ENCODE data around the gene TPSG1.
"Not testable (repeated sequence)": the region's sequence is repeated elsewhere in the genome, so short reads cannot be mapped to it uniquely, and the experiment has no call there.

Gene TPSG1

GRCh38 chr16:1213796-1214372 is 11.2 kb downstream of the TPSG1 start:
- no peak for DNase-seq

- no peak for DNase-seq
Observed at GRCh38 chr16:1213231-1213630, 11.8 kb downstream of the TPSG1 start.

- no peak for DNase-seq
Observed at GRCh38 chr16:1212616-1213194, 12.4 kb downstream of the TPSG1 start.

- no peak for DNase-seq
Observed at GRCh38 chr16:1211451-1212268, 13.4 kb downstream of the TPSG1 start.

- DNase-seq: no peak
Observed at GRCh38 chr16:1210461-1210860, 14.6 kb downstream of the TPSG1 start.

- no peak for DNase-seq
Observed at GRCh38 chr16:1209081-1209480, 16.0 kb downstream of the TPSG1 start.

- no peak for DNase-seq
Observed at GRCh38 chr16:1208239-1208830, 16.7 kb downstream of the TPSG1 start.

GRCh38 chr16:1206786-1207185 is 18.3 kb downstream of the TPSG1 start:
- no peak for DNase-seq

GRCh38 chr16:1206326-1206725 is 18.7 kb downstream of the TPSG1 start:
- DNase-seq: no peak

- DNase-seq: no peak
Observed at GRCh38 chr16:1204933-1205332, 20.1 kb downstream of the TPSG1 start.

GRCh38 chr16:1202274-1202673 is 22.8 kb downstream of the TPSG1 start:
- no peak for DNase-seq

- DNase-seq: no peak
Observed at GRCh38 chr16:1201444-1201843, 23.6 kb downstream of the TPSG1 start.

GRCh38 chr16:1200014-1200627 is 24.9 kb downstream of the TPSG1 start:
- no peak for DNase-seq

GRCh38 chr16:1199347-1200013 is 25.6 kb downstream of the TPSG1 start:
- DNase-seq: no peak

GRCh38 chr16:1198671-1199346 is 26.3 kb downstream of the TPSG1 start:
- DNase-seq: not testable (repeated sequence)

- DNase-seq: no peak
Observed at GRCh38 chr16:1198194-1198593, 26.9 kb downstream of the TPSG1 start.

GRCh38 chr16:1197237-1197866 is 27.7 kb downstream of the TPSG1 start:
- DNase-seq: no peak

- DNase-seq: no peak
Observed at GRCh38 chr16:1196494-1196893, 28.6 kb downstream of the TPSG1 start.

GRCh38 chr16:1195393-1195666 is 29.7 kb downstream of the TPSG1 start:
- DNase-seq: no peak

GRCh38 chr16:1194665-1195392 is 30.2 kb downstream of the TPSG1 start:
- DNase-seq: peak; percentile 40
